CD14-positive monocyte (primary cell): Measurements from ENCODE around the gene LRRC73. TPM values are rescaled to one million over a fixed set of nuclear protein-coding genes. Genes with fewer than 3 reads are reported as not detected.
"Not testable (repeated sequence)": the region's sequence is repeated elsewhere in the genome, so short reads cannot be mapped to it uniquely, and the experiment has no call there.

Experiments
- DNase-seq, 3 donors: peaks; one replicate each; pipeline ENCODE4 v3.0.0-alpha.2; 2011 to 2022
- H2AFZ ChIP-seq: 2 replicates; pipeline ENCODE4 v1.6.0; 2012; ENCODE audit warnings: mild to moderate bottlenecking, low read depth, low read length, inconsistent platforms; ENCODE audit not compliant: insufficient read depth, poor library complexity, severe bottlenecking
- H3K27ac ChIP-seq, 2 donors: 1 replicate in 1 of 2; 2 replicates in 1 of 2; pipeline ENCODE4 v1.5.1; 2012 to 2013; ENCODE audit warnings: low read length in 2 of 2, control low read depth in 1 of 2, inconsistent platforms in 1 of 2, low read depth in 1 of 2, mild to moderate bottlenecking in 1 of 2
- H3K27me3 ChIP-seq, 2 donors: one replicate each; pipeline versions ENCODE4 v1.6.0 to v1.6.1; 2011 to 2013; ENCODE audit warnings: low read length in 2 of 2; ENCODE audit not compliant: control insufficient read depth in 2 of 2, insufficient read depth in 2 of 2
- H3K36me3 ChIP-seq, 2 donors: replicated peaks in 1 of 2; 1 replicate in 1 of 2; 2 replicates in 1 of 2; pipeline versions ENCODE4 v1.5.1 to v1.6.1; 2012 to 2013; ENCODE audit warnings: low read length in 2 of 2, control low read depth in 1 of 2, inconsistent platforms in 1 of 2, mild to moderate bottlenecking in 1 of 2; ENCODE audit not compliant: insufficient read depth in 2 of 2, control insufficient read depth in 1 of 2
- H3K4me1 ChIP-seq, 2 donors: 1 replicate in 1 of 2; 2 replicates in 1 of 2; pipeline versions ENCODE4 v1.5.1 to v1.6.1; 2012 to 2013; ENCODE audit warnings: low read length in 2 of 2, control low read depth in 1 of 2, inconsistent platforms in 1 of 2, mild to moderate bottlenecking in 1 of 2, moderate library complexity in 1 of 2; ENCODE audit not compliant: insufficient read depth in 2 of 2, control insufficient read depth in 1 of 2
- H3K4me2 ChIP-seq: replicated peaks from 2 replicates; pipeline ENCODE3; 2012; ENCODE audit warnings: low read length, moderate library complexity, mild to moderate bottlenecking; ENCODE audit not compliant: poor library complexity, severe bottlenecking; ENCODE audit errors: extremely low read depth
- H3K4me3 ChIP-seq, 3 experiments: fragments of 200-600 bp in 1 of 3; sonication (generic) in 1 of 3; replicated peaks in 1 of 3; 1 replicate in 2 of 3; 2 replicates in 1 of 3; pipeline ENCODE4 v1.5.1; 2011 to 2013; ENCODE audit warnings: low read length in 3 of 3, mild to moderate bottlenecking in 3 of 3, control low read depth in 2 of 3, low read depth in 2 of 3, inconsistent platforms in 1 of 3, moderate library complexity in 1 of 3
- H3K79me2 ChIP-seq: 2 replicates; pipeline ENCODE4 v1.6.0; 2012; ENCODE audit warnings: mild to moderate bottlenecking, control low read depth, inconsistent platforms, low read length, moderate library complexity; ENCODE audit not compliant: insufficient read depth
- H3K9ac ChIP-seq: 2 replicates; pipeline ENCODE4 v1.6.0; 2017; ENCODE audit warnings: low read length, mild to moderate bottlenecking; ENCODE audit not compliant: insufficient read depth, poor library complexity, severe bottlenecking
- H3K9me3 ChIP-seq, 2 donors: replicated peaks in 1 of 2; 1 replicate in 1 of 2; 2 replicates in 1 of 2; pipeline versions ENCODE4 v1.5.1 to v1.6.1; 2012 to 2013; ENCODE audit warnings: low read length in 2 of 2, control low read depth in 1 of 2; ENCODE audit not compliant: control insufficient read depth in 1 of 2, insufficient read depth in 1 of 2
- H4K20me1 ChIP-seq: 2 replicates; pipeline ENCODE4 v1.6.0; 2012; ENCODE audit warnings: mild to moderate bottlenecking, low read length, control low read depth, moderate library complexity; ENCODE audit not compliant: insufficient read depth
- H3K27ac Mint-ChIP-seq, 7 donors: one replicate each; pipeline ENCODE4 v1.8.0; 2020; ENCODE audit warnings: mild to moderate bottlenecking in 7 of 7, mixed read lengths in 7 of 7, moderate library complexity in 6 of 7, inconsistent platforms in 2 of 7
- H3K27me3 Mint-ChIP-seq, 3 donors: one replicate each; pipeline ENCODE4 v1.8.0; 2021 to 2022; ENCODE audit warnings: low read depth in 3 of 3, mild to moderate bottlenecking in 3 of 3, mixed read lengths in 3 of 3, moderate library complexity in 3 of 3, inconsistent platforms in 1 of 3
- H3K36me3 Mint-ChIP-seq, 2 donors: one replicate each; pipeline ENCODE4 v1.8.0; 2020; ENCODE audit warnings: mixed read lengths in 2 of 2, inconsistent platforms in 1 of 2, mild to moderate bottlenecking in 1 of 2
- H3K4me1 Mint-ChIP-seq: one replicate; pipeline ENCODE4 v1.8.0; 2020; ENCODE audit warnings: mild to moderate bottlenecking, mixed read lengths
- H3K4me3 Mint-ChIP-seq, 2 donors: one replicate each; pipeline ENCODE4 v1.8.0; 2020; ENCODE audit warnings: mild to moderate bottlenecking in 2 of 2, mixed read lengths in 2 of 2, moderate library complexity in 1 of 2
- H3K9me3 Mint-ChIP-seq, 7 donors: one replicate each; pipeline ENCODE4 v1.8.0; 2020 to 2022; ENCODE audit warnings: mixed read lengths in 7 of 7, mild to moderate bottlenecking in 6 of 7, moderate library complexity in 6 of 7, inconsistent platforms in 2 of 7
- CTCF ChIP-seq: fragments of 200-600 bp; IDR thresholded peaks from one replicate; pipeline ENCODE4 v1.8.0; 2022; ENCODE audit warnings: antibody characterized with exemption, mild to moderate bottlenecking
- WGBS: methylation state at CpG from one replicate; pipeline ENCODE4 v1.1.5; 2013; ENCODE audit warnings: missing lambda C conversion rate; ENCODE audit not compliant: insufficient coverage; 5-methylcytosine and 5-hydroxymethylcytosine counted together
- intact Hi-C, 2 donors: fragments of 100-400 bp; cut with micrococcal nuclease; formaldehyde crosslinking; loops; one replicate each; pipeline versions ENCODE4 v1.15.0 to v1.15.1; 2023
- polyA minus RNA-seq: library from RNA; depleted of rRNA, polyadenylated mRNA; stranded (reverse); fragments of >200 nt; gene quantifications from 2 replicates; pipeline ENCODE4 v1.2.3, GENCODE V29; 2012
- polyA plus RNA-seq, 3 donors: library from polyadenylated mRNA; depleted of rRNA in 1 of 3; unstranded in 2 of 3; stranded (reverse) in 1 of 3; fragments of 300-500 nt in 2 of 3; fragments of >200 nt in 1 of 3; fragmentation: Illumina TruSeq in 2 of 3; gene quantifications; 1 replicate in 2 of 3; 2 replicates in 1 of 3; pipeline ENCODE4 v1.2.3, GENCODE V29; 2012 to 2021
- total RNA-seq, 12 experiments: library from RNA in 1 of 12; stranded (reverse) in 1 of 12; fragments of 120-200 nt in 1 of 12; gene quantifications; one replicate each; pipeline ENCODE4 v1.2.4 and lab custom pipeline; 2013 to 2026; ENCODE audit warnings: mixed read lengths in 6 of 12, inconsistent platforms in 1 of 12

LRRC73 gene, protein sequence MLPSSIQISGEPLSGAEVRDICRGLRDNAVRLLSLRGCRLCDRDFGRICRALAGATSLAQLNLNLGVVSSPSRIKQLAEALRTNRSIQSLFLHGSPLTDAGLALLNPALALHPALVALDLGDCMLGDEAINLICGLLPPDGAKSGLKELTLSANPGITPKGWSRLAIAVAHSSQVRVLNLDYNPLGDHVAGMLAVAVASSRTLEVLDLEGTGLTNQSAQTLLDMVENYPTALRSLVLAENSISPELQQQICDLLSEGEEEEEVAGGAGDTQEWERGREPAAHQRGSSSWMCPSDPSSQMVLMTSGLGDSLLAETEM
- total RNA-seq (2013): 0.06 TPM
- polyA plus RNA-seq: not detected
- 0.14 TPM in 1 of 2 replicates, not detected in the other for polyA minus RNA-seq
- total RNA-seq (lab: John Stamatoyannopoulos, UW): 0 to 0.58 (median 0.15) reads per million in 11 experiments

DNA sequence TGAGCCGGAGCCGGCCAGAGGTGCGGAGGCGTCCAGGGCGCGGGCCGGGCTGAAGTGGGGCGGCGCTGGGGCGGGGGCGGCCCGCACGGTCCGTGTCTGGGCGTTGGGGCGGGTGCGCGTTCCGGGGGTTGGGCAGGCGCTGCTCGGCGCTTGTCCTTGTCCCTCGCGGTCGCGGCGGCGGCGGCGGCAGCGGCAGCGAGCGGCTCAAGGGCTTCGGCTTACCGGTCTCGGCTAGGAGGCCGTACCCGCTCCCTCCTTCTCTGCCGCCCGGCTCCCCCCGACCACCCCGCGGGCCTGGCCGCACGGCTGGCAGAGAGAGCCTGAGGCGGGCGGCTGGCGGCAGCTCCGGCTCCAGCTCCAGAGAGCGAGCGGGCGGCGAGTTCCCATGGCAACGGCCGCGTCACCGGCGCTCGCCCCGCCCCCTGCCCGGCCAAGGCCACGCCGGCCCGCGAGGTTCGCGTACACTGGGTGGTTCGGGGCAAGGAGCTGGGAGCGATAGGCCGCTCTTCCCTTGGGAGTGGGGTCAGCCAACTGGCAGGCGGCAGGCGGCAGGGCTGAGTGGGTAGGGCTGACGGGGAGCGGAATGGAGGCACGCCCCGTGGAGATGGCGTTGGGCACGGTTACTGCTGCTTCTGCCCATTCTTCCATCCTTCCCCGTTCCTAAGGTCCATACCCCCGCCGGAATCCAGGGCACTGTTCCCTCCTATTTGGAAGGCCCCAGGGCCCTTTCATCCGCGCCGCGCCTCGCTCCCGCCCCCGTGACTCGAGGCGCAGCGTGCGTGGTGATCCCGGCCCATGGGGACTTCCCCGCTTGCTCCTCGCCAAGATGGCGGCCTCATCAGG lies at the start of gene LRRC73:
Gene LRRC73, minus strand, starts transcription at position 363 of the 843 bp plus-strand sequence. CDS start 561 bp downstream, outside the sequence.
- TF ChIP-seq CTCF: no peak
- H3K36me3 Mint-ChIP-seq: peaks cover 48 to 61% of the 10 kb centered on the region in 2 donors
- peaks cover 44% of the 10 kb centered on the region for H3K4me1 Mint-ChIP-seq
- peak; percentile 70 to 82 (median 74) for DNase-seq
- Histone ChIP-seq H3K9ac (peak within 1 kb of the TSS; percentile 39), H3K4me3 (peak within 1 kb of the TSS; percentile 13 to 78 (median 46)), H3K4me2 (peak within 1 kb of the TSS; percentile 96), H3K27ac (no peak within 1 kb of the TSS), H3K9me3 (peaks cover 0 to 3% of the 10 kb centered on the region in 2 donors), H3K36me3 (peaks cover 43 to 57% of the 10 kb centered on the region in 2 donors), H3K4me1 (peaks cover 21 to 39% of the 10 kb centered on the region in 2 donors), H4K20me1 (peaks cover 45% of the 10 kb centered on the region), H2AFZ (peak within 1 kb of the TSS; percentile 75), H3K79me2 (peaks cover 12% of the 10 kb centered on the region), H3K27me3 (peaks cover 11 to 27% of the 10 kb centered on the region in 2 donors)
- WGBS: 16% methylated on average over 95 of the region's 96 CpGs
- H3K9me3 Mint-ChIP-seq: peaks cover 0 to 13% (median 0%) of the 10 kb centered on the region in 7 donors
- peak within 1 kb of the TSS in 3 of 7 donors; percentile 60 to 75 (median 61) for H3K27ac Mint-ChIP-seq
- intact Hi-C loops: loop anchor here (5.0 to 10.0 kb wide), 5 partner anchors 145 to 495 kb away; partner anchors contain the start of genes KLHDC3 (in 1 of the 2), MEA1 (in 1 of the 2), SRF (in 1 of the 2) and ZNF318 (in 1 of the 2)
- peaks cover 22 to 36% (median 23%) of the 10 kb centered on the region in 3 donors for H3K27me3 Mint-ChIP-seq
- H3K4me3 Mint-ChIP-seq: peak within 1 kb of the TSS; percentile 74 to 97

GRCh38 chr6:43559328-43559727 lies 49.2 kb upstream of the LRRC73 start:
- Mint-ChIP-seq H3K4me1 (no peaks in the 10 kb centered on the region), H3K4me3 (no peak overlapping the region), H3K27me3 (peaks cover 0 to 2% (median 0%) of the 10 kb centered on the region in 3 donors), H3K9me3 (no peaks in the 10 kb centered on the region), H3K27ac (no peak overlapping the region), H3K36me3 (peaks cover 73 to 94% of the 10 kb centered on the region in 2 donors)
- Histone ChIP-seq H3K79me2 (no peaks in the 10 kb centered on the region), H2AFZ (no peak overlapping the region), H3K9me3 (no peaks in the 10 kb centered on the region), H3K4me3 (no peak overlapping the region), H3K9ac (no peak overlapping the region), H4K20me1 (no peaks in the 10 kb centered on the region), H3K4me2 (no peak overlapping the region), H3K4me1 (no peaks in the 10 kb centered on the region), H3K27me3 (no peaks in the 10 kb centered on the region), H3K27ac (no peak overlapping the region), H3K36me3 (peaks cover 80 to 100% of the 10 kb centered on the region in 2 donors)
- no peak for DNase-seq
- TF ChIP-seq CTCF: no peak
- intact Hi-C loops: no loop called here

DNA sequence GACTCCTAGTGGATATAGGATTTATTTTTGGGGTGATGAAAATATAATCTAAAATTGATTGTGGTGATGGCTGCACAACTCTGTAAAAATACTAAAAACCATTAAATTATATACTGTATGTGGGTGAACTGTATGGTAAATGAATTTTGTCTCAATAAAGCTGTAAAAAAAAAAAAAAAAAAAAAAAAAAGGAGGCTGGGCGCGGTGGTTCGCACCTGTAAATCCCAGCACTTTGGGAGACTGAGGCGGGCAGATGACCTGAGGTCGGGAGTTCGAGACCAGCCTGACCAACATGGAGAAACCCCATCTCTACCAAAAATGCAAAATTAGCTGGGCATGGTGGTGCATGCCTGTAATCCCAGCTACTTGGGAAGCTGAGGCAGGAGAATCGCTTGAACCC lies 47.5 kb upstream of the LRRC73 start:
- H3K9me3 Mint-ChIP-seq, H3K4me1 ChIP-seq, H3K27me3 Mint-ChIP-seq, H3K27ac ChIP-seq, H3K9ac ChIP-seq, H2AFZ ChIP-seq, H4K20me1 ChIP-seq, H3K4me1 Mint-ChIP-seq, H3K27ac Mint-ChIP-seq, H3K4me3 ChIP-seq, H3K79me2 ChIP-seq, H3K4me3 Mint-ChIP-seq, H3K4me2 ChIP-seq, DNase-seq, H3K27me3 ChIP-seq, intact Hi-C loops, H3K9me3 ChIP-seq: not testable (repeated sequence)
- WGBS: no CpG with 5 or more reads among the region's 7 CpGs
- H3K36me3 ChIP-seq: peaks cover 78 to 99% of the 10 kb centered on the region in 2 donors
- peaks cover 76 to 97% of the 10 kb centered on the region in 2 donors for H3K36me3 Mint-ChIP-seq
